ENCODE data around the gene FIP1L1. TPM values are rescaled to one million over a fixed set of nuclear protein-coding genes. Genes with fewer than 3 reads are reported as not detected.
A peak's percentile ranks its signal among the peaks of the same experiment; 100 is the strongest.

FIP1L1 gene
- total RNA-seq, 1 experiment from 2014 or later, result 56.3 TPM

- Histone ChIP-seq H3K9me3 (replicated peaks) (no peaks in the 10 kb centered on the region), H3K4me1 (replicated peaks) (peaks cover 17% of the 10 kb centered on the region), H3K4me3 (no peak overlapping the region), H3K27ac (no peak overlapping the region; the same call in 1 of the 2 replicates), H3K27me3 (replicated peaks) (no peaks in the 10 kb centered on the region), H3K36me3 (no peaks in the 10 kb centered on the region)
- peak; percentile 47 to 53 for DNase-seq (ENCODE audit: low read depth in 1 of 2, low spot score in 2 of 2)
Measured at GRCh38 chr4:53508446-53508845, 131.0 kb downstream of the FIP1L1 start.

GRCh38 chr4:53510321-53510720 is 132.9 kb downstream of the FIP1L1 start:
- Histone ChIP-seq H3K27me3 (replicated peaks) (no peaks in the 10 kb centered on the region), H3K4me1 (replicated peaks) (peaks cover 17% of the 10 kb centered on the region), H3K36me3 (no peaks in the 10 kb centered on the region), H3K4me3 (no peak overlapping the region), H3K27ac (no peak overlapping the region), H3K9me3 (replicated peaks) (no peaks in the 10 kb centered on the region)
- DNase-seq (ENCODE audit: low read depth in 1 of 2, low spot score in 2 of 2), result no peak

Other genes starting within 250 kb of the FIP1L1 start
- gene SCFD2, start 11.6 kb upstream of the FIP1L1 start, total RNA-seq (2014; rRNA removed; shearing (Covaris generic)), result 17.0 and 18.5 TPM in 2 replicates
- 0.09 TPM in 1 of 2 replicates, not detected in the other for gene LNX1, start 213.8 kb downstream of the FIP1L1 start, total RNA-seq (2014; rRNA removed; shearing (Covaris generic))